ENCODE data around the gene ANKRD49.

ANKRD49 gene

GRCh38 chr11:94543695-94544645 lies 50.2 kb downstream of the ANKRD49 start, which contains the start of gene FUT4:
FUT4 (plus strand) TSS chr11:94543921; CDS start chr11:94544134, 213 bp downstream.
- peak in 49 of 56 donors; percentile 35 to 86 (median 62) for DNase-seq

GRCh38 chr11:94544646-94545263 lies 51.0 kb downstream of the ANKRD49 start:
- DNase-seq, result peak in 4 of 56 donors; percentile 14 to 32 (median 18)

- DNase-seq, result peak in 2 of 56 donors; percentile 8 to 18
Measured at GRCh38 chr11:94545264-94546161, 51.7 kb downstream of the ANKRD49 start.

- DNase-seq, result no peak
Measured at GRCh38 chr11:94546162-94546470, 52.3 kb downstream of the ANKRD49 start.

GRCh38 chr11:94546886-94547285 lies 53.1 kb downstream of the ANKRD49 start:
- no peak for DNase-seq

- no peak for DNase-seq
Measured at GRCh38 chr11:94549146-94549545, 55.4 kb downstream of the ANKRD49 start.
